KMS-11 (cell line): ENCODE data around the gene UBE2QL1.

Experiments used
- H2AFZ ChIP-seq: fragments of 200-600 bp; sonication (generic); 2 replicates; pipeline ENCODE4 v1.6.1; 2016; ENCODE audit warnings: antibody characterized with exemption, mixed run types, low read depth
- H3K27ac ChIP-seq: fragments of 200-600 bp; sonication (generic); 2 replicates; pipeline ENCODE4 v1.6.1; 2016; ENCODE audit warnings: mild to moderate bottlenecking, mixed run types
- H3K27me3 ChIP-seq: fragments of 200-600 bp; sonication (generic); 2 replicates; pipeline ENCODE4 v1.6.1; 2017; ENCODE audit warnings: mild to moderate bottlenecking, low read depth, mixed run types, moderate library complexity; ENCODE audit not compliant: insufficient read depth
- H3K36me3 ChIP-seq: fragments of 200-600 bp; sonication (generic); 2 replicates; pipeline ENCODE4 v1.6.1; 2017; ENCODE audit warnings: mild to moderate bottlenecking, mixed run types; ENCODE audit not compliant: insufficient read depth
- H3K4me1 ChIP-seq: fragments of 200-600 bp; sonication (generic); 2 replicates; pipeline ENCODE4 v1.6.1; 2016; ENCODE audit warnings: mild to moderate bottlenecking, low read depth, mixed run types; ENCODE audit not compliant: poor library complexity, severe bottlenecking
- H3K4me2 ChIP-seq: fragments of 200-600 bp; sonication (generic); 2 replicates; pipeline ENCODE4 v1.7.0; 2016; ENCODE audit warnings: mild to moderate bottlenecking, mixed run types
- H3K4me3 ChIP-seq: fragments of 200-600 bp; sonication (generic); IDR thresholded peaks from 2 replicates; pipeline ENCODE4 v1.6.1; 2017; ENCODE audit warnings: low read depth, low read length, mixed read lengths; ENCODE audit not compliant: insufficient read depth
- H3K79me2 ChIP-seq: fragments of 200-600 bp; sonication (generic); 2 replicates; pipeline ENCODE4 v1.6.1; 2016; ENCODE audit warnings: low read depth, mixed run types; ENCODE audit not compliant: insufficient read depth
- H3K9ac ChIP-seq: fragments of 200-600 bp; sonication (generic); 2 replicates; pipeline ENCODE4 v1.6.1; 2016; ENCODE audit warnings: mild to moderate bottlenecking, mixed run types
- H4K20me1 ChIP-seq: fragments of 200-600 bp; sonication (generic); 2 replicates; pipeline ENCODE4 v1.6.1; 2016; ENCODE audit warnings: mild to moderate bottlenecking, mixed run types; ENCODE audit not compliant: insufficient read depth
- CTCF ChIP-seq: fragments of 200-600 bp; sonication (generic); conservative IDR thresholded peaks from 2 replicates; pipeline ENCODE4 v1.6.1; 2017; ENCODE audit warnings: low read depth, mild to moderate bottlenecking, antibody characterized with exemption, low read length, moderate library complexity, mixed read lengths

The UBE2QL1 gene

GRCh38 chr5:6535594-6535993 is 86.9 kb downstream of the UBE2QL1 start:
- Histone ChIP-seq H3K4me3 (no peak overlapping the region), H3K27me3 (no peaks in the 10 kb centered on the region), H3K4me1 (no peaks in the 10 kb centered on the region), H2AFZ (no peak overlapping the region), H4K20me1 (no peaks in the 10 kb centered on the region), H3K27ac (no peak overlapping the region), H3K9ac (no peak overlapping the region), H3K36me3 (no peaks in the 10 kb centered on the region), H3K4me2 (no peak overlapping the region), H3K79me2 (no peaks in the 10 kb centered on the region)
- no peak for TF ChIP-seq CTCF

- TF ChIP-seq CTCF = no peak
- Histone ChIP-seq H3K4me2 (no peak overlapping the region), H2AFZ (no peak overlapping the region), H3K4me3 (no peak overlapping the region), H3K36me3 (no peaks in the 10 kb centered on the region), H3K79me2 (no peaks in the 10 kb centered on the region), H3K27me3 (no peaks in the 10 kb centered on the region), H4K20me1 (no peaks in the 10 kb centered on the region), H3K27ac (no peak overlapping the region), H3K9ac (no peak overlapping the region), H3K4me1 (peaks cover 6% of the 10 kb centered on the region)
Observed at GRCh38 chr5:6539060-6539459, 90.4 kb downstream of the UBE2QL1 start.

GRCh38 chr5:6540111-6540827 is 91.6 kb downstream of the UBE2QL1 start:
- H3K4me3 ChIP-seq = no peak overlapping the region
- H3K4me2 ChIP-seq = no peak overlapping the region
- H3K36me3 ChIP-seq = no peaks in the 10 kb centered on the region
- H3K9ac ChIP-seq = no peak overlapping the region
- H4K20me1 ChIP-seq = no peaks in the 10 kb centered on the region
- H3K79me2 ChIP-seq = no peaks in the 10 kb centered on the region
- no peak overlapping the region for H2AFZ ChIP-seq
- no peaks in the 10 kb centered on the region for H3K27me3 ChIP-seq
- TF ChIP-seq CTCF = no peak
- peaks cover 6% of the 10 kb centered on the region for H3K4me1 ChIP-seq
- no peak overlapping the region for H3K27ac ChIP-seq

GRCh38 chr5:6541256-6542013 is 92.8 kb downstream of the UBE2QL1 start:
- no peaks in the 10 kb centered on the region for H4K20me1 ChIP-seq
- H3K9ac ChIP-seq = no peak overlapping the region
- H2AFZ ChIP-seq = no peak overlapping the region
- H3K4me2 ChIP-seq = no peak overlapping the region
- no peak overlapping the region for H3K27ac ChIP-seq
- H3K36me3 ChIP-seq = no peaks in the 10 kb centered on the region
- peaks cover 6% of the 10 kb centered on the region for H3K4me1 ChIP-seq
- H3K27me3 ChIP-seq = no peaks in the 10 kb centered on the region
- TF ChIP-seq CTCF = no peak
- H3K4me3 ChIP-seq = no peak overlapping the region
- no peaks in the 10 kb centered on the region for H3K79me2 ChIP-seq
